C4-2B (cell line): ENCODE measurements around the gene FFAR2.
"Not testable (repeated sequence)": the region's sequence is repeated elsewhere in the genome, so short reads cannot be mapped to it uniquely, and the experiment has no call there.

Experiments
- ZFX ChIP-seq: fragments of 450-650 bp; IDR thresholded peaks from 2 replicates; pipeline ENCODE4 v1.6.1; 2017
- TF ChIP-seq, protein P1 (sequence below): fragments of 450-650 bp; conservative IDR thresholded peaks from 2 replicates; pipeline ENCODE4 v1.5.1; 2017; ENCODE audit warnings: mild to moderate bottlenecking

DNA sequence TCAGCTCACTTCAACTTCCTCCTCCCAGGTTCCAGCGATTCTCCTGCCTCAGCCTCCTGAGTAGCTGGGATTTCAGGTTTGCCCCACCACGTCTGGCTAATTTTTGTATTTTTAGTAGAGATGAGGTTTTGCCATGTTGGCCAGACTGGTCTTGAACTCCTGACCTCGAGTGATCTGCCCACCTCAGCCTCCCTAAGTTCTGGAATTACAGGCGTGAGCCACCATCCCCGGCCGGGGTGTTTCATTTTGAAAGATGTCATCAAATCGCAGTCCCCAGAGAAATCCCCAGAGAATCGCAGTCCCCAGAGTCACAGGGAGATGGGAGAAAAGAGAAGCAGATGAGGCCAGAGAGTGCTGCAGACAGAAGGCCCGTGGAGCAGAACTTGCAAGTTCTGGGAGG is 46.6 kb upstream of the FFAR2 start:
- TF ChIP-seq, protein P1, sequence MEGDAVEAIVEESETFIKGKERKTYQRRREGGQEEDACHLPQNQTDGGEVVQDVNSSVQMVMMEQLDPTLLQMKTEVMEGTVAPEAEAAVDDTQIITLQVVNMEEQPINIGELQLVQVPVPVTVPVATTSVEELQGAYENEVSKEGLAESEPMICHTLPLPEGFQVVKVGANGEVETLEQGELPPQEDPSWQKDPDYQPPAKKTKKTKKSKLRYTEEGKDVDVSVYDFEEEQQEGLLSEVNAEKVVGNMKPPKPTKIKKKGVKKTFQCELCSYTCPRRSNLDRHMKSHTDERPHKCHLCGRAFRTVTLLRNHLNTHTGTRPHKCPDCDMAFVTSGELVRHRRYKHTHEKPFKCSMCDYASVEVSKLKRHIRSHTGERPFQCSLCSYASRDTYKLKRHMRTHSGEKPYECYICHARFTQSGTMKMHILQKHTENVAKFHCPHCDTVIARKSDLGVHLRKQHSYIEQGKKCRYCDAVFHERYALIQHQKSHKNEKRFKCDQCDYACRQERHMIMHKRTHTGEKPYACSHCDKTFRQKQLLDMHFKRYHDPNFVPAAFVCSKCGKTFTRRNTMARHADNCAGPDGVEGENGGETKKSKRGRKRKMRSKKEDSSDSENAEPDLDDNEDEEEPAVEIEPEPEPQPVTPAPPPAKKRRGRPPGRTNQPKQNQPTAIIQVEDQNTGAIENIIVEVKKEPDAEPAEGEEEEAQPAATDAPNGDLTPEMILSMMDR, result not testable (repeated sequence)
- TF ChIP-seq ZFX, result not testable (repeated sequence)
